ENCODE results near the gene MAP3K14. TPM values are rescaled to one million over a fixed set of nuclear protein-coding genes. Genes with fewer than 3 reads are reported as not detected.

The MAP3K14 gene
- total and polyA plus RNA-seq, 12 donors: 6.7 to 24.1 (median 12.6) TPM

DNA sequence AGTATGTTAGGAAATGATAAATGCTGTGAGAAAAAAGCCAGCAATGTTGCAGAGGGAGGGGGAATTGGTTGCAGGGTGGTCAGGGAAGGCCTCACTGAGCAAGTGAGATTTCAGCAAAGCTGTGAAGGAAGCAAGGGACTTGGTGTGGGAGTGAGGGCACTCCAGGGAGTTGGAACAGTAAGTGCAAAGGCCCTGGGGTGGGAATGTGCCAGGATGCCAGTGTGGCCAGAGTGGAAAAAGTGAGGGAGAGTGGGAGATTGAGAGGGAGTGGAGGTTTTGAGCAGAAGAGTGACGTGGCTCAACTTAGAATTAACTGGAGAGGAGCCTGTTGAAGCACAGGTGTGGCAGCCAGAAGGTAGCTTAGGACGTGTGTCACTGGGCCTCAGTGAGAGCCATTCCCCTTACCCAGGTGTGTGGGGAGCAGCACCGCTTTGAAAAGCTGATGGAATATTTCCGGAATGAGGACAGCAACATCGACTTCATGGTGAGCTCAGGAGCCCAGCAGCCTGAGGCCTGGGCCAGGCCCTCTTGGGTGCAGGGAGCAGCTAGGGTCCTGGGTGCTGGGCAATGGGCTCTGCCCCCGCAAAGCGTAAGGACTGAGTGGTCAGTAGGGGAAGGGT, 78.6 kb downstream of the MAP3K14 start:
- Histone ChIP-seq H3K27ac (no peak overlapping the region), H3K4me3 (no peak overlapping the region), H3K4me1 (peaks cover 0 to 29% (median 7%) of the 10 kb centered on the region in 9 donors), H3K9me3 (no peaks in the 10 kb centered on the region), H3K36me3 (peaks cover 0 to 93% (median 0%) of the 10 kb centered on the region in 9 donors), H3K27me3 (no peaks in the 10 kb centered on the region)
- WGBS, 2 donors: 97% methylated on average over 7 of the region's 7 CpGs
- intact Hi-C loops (cut with DNase I): loop anchor here in 1 of 10 donors (5.0 kb wide), 1 partner anchor 34 kb away; no protein-coding TSS in a partner anchor
- TF ChIP-seq, protein P1, sequence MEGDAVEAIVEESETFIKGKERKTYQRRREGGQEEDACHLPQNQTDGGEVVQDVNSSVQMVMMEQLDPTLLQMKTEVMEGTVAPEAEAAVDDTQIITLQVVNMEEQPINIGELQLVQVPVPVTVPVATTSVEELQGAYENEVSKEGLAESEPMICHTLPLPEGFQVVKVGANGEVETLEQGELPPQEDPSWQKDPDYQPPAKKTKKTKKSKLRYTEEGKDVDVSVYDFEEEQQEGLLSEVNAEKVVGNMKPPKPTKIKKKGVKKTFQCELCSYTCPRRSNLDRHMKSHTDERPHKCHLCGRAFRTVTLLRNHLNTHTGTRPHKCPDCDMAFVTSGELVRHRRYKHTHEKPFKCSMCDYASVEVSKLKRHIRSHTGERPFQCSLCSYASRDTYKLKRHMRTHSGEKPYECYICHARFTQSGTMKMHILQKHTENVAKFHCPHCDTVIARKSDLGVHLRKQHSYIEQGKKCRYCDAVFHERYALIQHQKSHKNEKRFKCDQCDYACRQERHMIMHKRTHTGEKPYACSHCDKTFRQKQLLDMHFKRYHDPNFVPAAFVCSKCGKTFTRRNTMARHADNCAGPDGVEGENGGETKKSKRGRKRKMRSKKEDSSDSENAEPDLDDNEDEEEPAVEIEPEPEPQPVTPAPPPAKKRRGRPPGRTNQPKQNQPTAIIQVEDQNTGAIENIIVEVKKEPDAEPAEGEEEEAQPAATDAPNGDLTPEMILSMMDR (IDR thresholded peaks at IDR 0.05): no peak
- ATAC-seq (no peak), DNase-seq (no peak)

DNA sequence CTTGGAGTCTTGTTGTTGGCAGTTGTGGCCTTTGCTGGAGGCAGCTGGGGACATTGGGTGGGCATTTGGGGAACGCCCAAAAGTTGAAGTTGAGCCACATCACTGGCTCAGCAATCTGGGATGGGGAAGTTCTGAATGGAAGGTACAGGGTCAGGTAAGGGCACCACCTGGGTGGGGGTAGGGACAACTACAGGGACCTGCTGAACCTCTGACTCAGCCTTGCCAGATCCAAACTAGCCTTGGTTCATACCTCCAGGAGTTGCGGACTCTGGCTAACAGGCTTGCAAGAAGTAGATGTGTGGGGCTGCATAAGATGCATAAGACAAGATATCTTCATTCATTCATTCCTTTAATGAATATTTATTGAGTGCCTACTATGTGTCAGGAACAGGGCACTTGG, 79.1 kb downstream of the MAP3K14 start:
- Histone ChIP-seq H3K27ac (no peak overlapping the region), H3K36me3 (peaks cover 0 to 92% (median 0%) of the 10 kb centered on the region in 9 donors), H3K4me3 (no peak overlapping the region), H3K4me1 (peaks cover 0 to 29% (median 7%) of the 10 kb centered on the region in 9 donors), H3K9me3 (no peaks in the 10 kb centered on the region), H3K27me3 (no peaks in the 10 kb centered on the region)
- no peak for DNase-seq
- 93 to 96% methylated on average over 2 of the region's 2 CpGs for WGBS, 2 donors
- no peak for ATAC-seq
- intact Hi-C loops (cut with DNase I): loop anchor here in 1 of 10 donors (5.0 kb wide), 1 partner anchor 35 kb away; no protein-coding TSS in a partner anchor
- TF ChIP-seq, protein P1 (IDR thresholded peaks at IDR 0.05): no peak

DNA sequence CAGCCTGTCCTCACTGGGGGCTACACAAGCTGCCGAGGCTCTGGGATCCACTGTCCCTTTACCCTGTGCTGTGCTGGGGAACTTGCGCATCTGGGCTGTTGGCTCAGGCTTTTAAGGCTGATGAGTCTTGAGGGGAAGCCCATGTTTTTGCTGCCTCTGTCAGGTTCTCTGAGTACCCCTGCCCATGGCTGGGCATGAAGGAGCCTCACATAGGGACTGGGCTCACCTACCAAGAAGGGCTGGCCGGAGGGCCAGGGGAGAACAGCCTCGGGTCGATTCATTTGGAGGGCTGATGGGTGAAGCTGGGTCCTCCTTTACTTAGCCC, 80.6 kb downstream of the MAP3K14 start:
- no peak for DNase-seq
- no peaks in the 10 kb centered on the region for H3K27me3 ChIP-seq
- H3K27ac ChIP-seq: no peak overlapping the region
- WGBS, 2 donors: 85 to 89% methylated on average over 5 of the region's 5 CpGs
- no peak for ATAC-seq
- H3K4me1 ChIP-seq: peaks cover 0 to 39% (median 9%) of the 10 kb centered on the region in 9 donors
- peaks cover 0 to 90% (median 0%) of the 10 kb centered on the region in 9 donors for H3K36me3 ChIP-seq
- H3K9me3 ChIP-seq: no peaks in the 10 kb centered on the region
- TF ChIP-seq, protein P1 (IDR thresholded peaks at IDR 0.05): no peak
- H3K4me3 ChIP-seq: no peak overlapping the region
- intact Hi-C loops (cut with DNase I): loop anchor here in 2 of 10 donors (1.0 to 5.0 kb wide), 2 partner anchors 17 to 36 kb away; no protein-coding TSS in a partner anchor

DNA sequence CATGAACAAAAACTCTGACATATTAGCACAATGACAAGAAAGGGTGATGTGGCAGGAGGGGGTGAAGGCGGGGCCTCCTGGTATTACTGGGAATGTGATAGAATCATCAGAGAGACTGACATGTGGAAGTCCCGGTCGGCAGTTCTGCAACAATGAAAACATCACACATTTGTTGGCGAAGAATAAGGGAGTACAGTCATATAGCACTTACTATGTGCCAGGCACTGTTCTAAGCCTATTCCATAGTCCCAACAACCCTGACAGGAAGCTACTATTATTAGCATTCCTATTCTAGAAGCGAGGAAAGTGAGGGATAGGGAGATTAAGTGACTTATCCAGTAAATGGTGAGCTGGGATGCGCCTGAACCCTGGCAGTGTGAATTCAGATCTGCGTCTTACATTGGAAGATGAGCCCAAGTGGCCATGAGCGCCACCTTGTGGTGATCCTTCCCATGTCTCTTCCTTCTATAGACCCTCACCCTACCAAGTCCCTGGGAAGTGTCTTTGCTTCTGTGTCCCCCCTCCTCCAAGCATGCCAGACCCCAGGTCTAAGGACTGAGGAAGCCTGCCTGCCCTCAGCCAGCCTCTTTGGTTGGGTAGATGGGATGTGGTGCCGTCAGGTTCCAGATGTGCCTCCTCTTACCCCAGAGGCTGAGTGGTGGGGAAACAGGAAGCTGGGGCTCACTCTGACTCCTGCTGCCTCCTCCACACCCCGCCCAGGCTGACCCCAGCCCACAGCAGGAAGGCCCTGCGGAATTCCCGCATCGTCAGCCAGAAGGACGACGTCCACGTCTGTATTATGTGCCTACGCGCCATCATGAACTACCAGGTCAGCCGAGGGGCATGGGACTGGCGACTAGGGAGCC, 81.2 kb downstream of the MAP3K14 start:
- WGBS, 2 donors: 58 to 70% methylated on average over 20 of the region's 20 CpGs
- peaks cover 0 to 39% (median 11%) of the 10 kb centered on the region in 9 donors for H3K4me1 ChIP-seq
- intact Hi-C loops (cut with DNase I): loop anchor here in 5 of 10 donors (1.0 to 5.0 kb wide), 4 partner anchors 16 to 152 kb away; no protein-coding TSS in a partner anchor
- H3K9me3 ChIP-seq: no peaks in the 10 kb centered on the region
- no peak overlapping the region for H3K4me3 ChIP-seq
- TF ChIP-seq, protein P1 (IDR thresholded peaks at IDR 0.05): peak; percentile 60 to 88 (median 79)
- DNase-seq (peak; percentile 70 to 74), ATAC-seq (peak in 7 of 8 donors; percentile 32 to 64 (median 49))
- peak overlapping the region in 1 of 10 donors; percentile 52 for H3K27ac ChIP-seq
- peaks cover 0 to 84% (median 0%) of the 10 kb centered on the region in 9 donors for H3K36me3 ChIP-seq
- no peaks in the 10 kb centered on the region for H3K27me3 ChIP-seq
